ENCODE measurements around the gene IGBP1. TPM values are rescaled to one million over a fixed set of nuclear protein-coding genes. Genes with fewer than 3 reads are reported as not detected.
"Not testable (repeated sequence)": the region's sequence is repeated elsewhere in the genome, so short reads cannot be mapped to it uniquely, and the experiment has no call there.

Gene IGBP1
- total RNA-seq: 65.5 TPM
- 77.0 TPM for polyA plus RNA-seq

DNA sequence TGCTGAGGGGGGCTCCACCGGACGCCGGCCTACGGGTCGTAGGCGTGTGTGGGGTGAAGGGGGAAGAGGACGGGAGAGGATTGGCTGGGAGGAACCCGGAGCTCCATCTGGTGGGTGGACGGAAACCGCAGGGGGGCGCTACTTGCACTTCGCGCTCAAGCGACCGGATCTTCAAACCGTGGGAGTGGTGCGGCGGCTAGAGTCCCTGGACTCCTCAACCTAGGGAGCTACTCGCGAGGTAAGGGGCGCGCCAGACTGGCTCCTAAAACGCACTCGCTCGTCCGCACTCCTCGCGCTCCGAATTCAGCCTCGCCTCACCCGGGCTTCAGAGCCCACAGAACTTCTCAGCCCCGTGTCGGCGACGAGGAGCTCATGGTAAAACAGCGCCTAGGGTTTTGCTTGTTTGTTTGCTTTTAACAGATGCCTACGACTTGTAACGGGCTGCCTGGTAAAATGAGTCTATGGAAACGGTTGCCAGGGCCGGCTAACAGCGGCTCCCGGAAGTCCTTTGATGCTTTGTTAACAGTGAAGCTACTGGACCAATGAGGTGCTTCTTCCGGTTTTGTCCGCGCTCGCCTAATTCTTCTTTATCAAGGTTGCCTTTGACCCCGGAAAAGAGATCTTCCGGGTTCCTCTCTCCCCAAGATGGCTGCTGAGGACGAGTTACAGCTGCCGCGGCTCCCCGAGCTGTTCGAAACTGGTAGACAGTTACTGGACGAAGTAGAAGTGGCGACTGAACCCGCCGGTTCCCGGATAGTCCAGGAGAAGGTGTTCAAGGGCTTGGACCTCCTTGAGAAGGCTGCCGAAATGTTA, at the start of gene IGBP1:
IGBP1 (plus strand) TSS at position 145 of the 813 bp plus-strand sequence; CDS start at position 646, 501 bp downstream.
- peak within 1 kb of the TSS; percentile 71 for H3K27ac ChIP-seq (ENCODE audit: low read depth)
- peak; percentile 81 for DNase-seq (ENCODE audit: extremely low spot score)
- no peaks in the 10 kb centered on the region for H3K36me3 ChIP-seq (ENCODE audit: insufficient read depth)
- H3K4me1 ChIP-seq (ENCODE audit: insufficient read depth): no peaks in the 10 kb centered on the region
- peak within 1 kb of the TSS; percentile 64 for H3K4me3 ChIP-seq (ENCODE audit: low read depth, low read length)
- under 1% methylated on average over 59 of the region's 59 CpGs for WGBS

DNA sequence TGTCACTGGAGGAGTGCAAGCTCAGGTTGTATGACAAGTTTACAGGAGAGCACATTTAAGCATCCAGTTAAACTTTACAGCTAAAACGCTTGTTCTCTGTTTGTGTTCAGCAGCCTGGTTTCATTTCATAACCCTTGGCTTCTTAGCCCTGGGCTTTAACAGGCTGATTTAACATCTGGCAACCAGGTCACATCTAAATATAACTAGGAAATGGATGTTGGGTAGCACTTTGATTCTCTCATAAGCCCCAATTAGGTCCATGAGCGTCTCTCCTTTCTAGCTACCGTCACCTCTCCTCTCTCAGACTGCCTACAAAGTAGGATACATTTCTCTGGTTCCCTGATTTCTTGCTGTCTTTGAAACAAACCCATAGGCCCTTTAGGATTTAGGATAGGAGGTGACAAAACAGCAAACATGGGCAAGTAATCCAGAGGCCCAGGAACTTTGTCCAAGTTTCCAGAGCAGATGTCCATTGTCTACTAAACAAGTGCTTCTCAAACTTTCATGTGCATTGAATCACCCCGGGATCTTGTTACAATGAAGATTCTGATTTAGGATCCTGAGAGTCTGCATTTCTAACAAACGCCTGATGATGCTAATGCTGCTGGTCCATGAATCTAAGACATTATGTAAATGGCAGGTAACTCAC, 48.5 kb upstream of the IGBP1 start:
- Histone ChIP-seq H3K27ac (ENCODE audit: low read depth) (no peak overlapping the region), H3K36me3 (ENCODE audit: insufficient read depth) (no peaks in the 10 kb centered on the region), H3K4me3 (ENCODE audit: low read depth, low read length) (no peak overlapping the region), H3K4me1 (ENCODE audit: insufficient read depth) (no peaks in the 10 kb centered on the region)
- no peak for DNase-seq (ENCODE audit: extremely low spot score)
- 57% methylated on average over 5 of the region's 5 CpGs for WGBS

DNA sequence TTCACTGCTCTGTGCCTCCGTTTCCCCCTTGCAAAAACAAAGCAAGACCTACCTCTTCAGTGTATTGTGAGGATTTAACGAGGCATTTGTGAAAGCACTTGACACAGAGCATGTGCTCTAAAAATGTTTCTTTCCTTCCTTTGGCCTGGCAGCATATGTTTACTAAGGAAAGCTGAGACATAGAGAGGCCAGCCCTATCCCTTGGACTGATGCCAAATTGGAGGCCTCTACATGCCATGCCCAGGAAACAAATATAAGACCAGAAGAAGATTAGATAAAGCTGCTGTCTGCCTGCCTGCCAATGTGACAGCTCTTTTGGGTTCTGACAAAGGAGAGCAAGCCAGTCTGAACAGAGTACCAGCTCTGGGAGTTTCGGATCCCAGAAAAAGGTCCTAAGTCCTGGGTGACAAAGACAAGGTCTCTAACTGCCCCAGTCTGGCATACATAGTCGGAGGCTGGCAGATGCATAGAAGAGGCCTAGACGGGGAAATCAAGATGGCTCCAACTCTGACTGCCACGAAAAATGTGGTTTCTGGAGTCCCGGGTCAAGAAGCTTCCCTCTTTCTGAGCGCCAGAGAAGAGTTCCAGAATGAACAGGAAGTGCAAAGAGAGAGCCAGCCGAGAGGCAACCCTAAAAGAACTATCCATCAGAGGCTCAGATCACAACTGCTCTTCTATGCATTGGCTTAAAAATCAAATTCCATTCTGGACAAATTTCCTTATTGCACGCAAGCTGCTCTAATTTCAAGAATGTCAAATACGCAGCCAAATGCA, 45.2 kb upstream of the IGBP1 start:
- Histone ChIP-seq H3K36me3 (ENCODE audit: insufficient read depth) (no peaks in the 10 kb centered on the region), H3K4me1 (ENCODE audit: insufficient read depth) (no peaks in the 10 kb centered on the region), H3K4me3 (ENCODE audit: low read depth, low read length) (no peak overlapping the region), H3K27ac (ENCODE audit: low read depth) (no peak overlapping the region)
- DNase-seq (ENCODE audit: extremely low spot score): no peak
- WGBS: 30% methylated on average over 11 of the region's 11 CpGs

DNA sequence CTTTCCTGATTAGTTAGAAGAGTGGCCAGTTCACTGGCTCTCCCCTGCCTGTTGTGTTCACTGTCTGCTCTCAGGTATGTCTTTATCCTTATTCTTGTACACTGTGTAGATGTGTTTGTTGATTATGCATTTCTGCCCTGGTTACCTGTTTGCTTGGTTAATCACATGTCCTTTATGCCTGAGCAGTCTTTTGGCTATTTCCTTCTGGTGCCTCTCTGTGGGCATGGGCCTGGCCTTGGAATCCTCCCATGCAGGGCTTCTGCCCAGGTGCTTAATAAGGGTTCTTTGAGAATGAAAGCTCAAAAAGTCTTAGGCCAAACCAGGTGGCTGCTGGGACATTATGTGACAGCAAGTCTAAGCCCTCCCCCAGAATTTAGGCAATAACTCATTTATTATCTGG, 44.5 kb upstream of the IGBP1 start:
- Histone ChIP-seq H3K36me3 (ENCODE audit: insufficient read depth) (no peaks in the 10 kb centered on the region), H3K4me1 (ENCODE audit: insufficient read depth) (no peaks in the 10 kb centered on the region), H3K27ac (ENCODE audit: low read depth) (no peak overlapping the region), H3K4me3 (ENCODE audit: low read depth, low read length) (no peak overlapping the region)
- DNase-seq (ENCODE audit: extremely low spot score): no peak

DNA sequence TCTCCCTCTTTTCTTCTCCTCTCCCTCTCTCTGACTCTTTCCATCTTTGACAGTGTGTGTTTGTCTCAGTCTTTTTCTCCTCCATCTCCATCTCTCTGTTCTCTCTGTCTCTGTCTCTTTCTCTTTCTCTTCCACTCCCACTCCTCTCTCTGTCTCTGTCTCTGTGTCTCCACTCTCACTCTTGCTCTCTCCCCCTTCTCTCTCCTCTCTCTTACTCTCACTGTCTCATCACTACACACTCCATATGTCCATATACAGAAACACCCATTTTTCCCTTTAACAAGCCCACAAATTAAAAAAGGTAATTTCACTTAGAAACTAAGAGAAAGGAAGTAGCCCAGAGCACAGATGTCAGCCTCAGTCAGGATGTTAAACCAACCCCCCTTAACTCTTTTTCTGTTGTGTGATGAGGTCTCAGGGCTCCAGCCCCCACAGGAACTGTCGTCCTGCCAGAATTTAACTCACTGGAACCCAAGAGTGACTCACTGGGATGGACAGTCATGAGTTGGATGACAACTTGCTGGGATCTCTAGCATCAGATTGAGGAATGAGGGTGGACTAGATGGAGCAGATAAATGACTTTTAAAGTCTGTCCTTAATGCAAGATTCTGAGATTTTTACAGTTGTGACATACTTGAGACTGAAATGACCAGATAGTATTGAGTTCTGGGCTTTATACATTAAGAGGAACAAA, 43.5 kb upstream of the IGBP1 start:
- WGBS: 47% methylated on average over 1 of the region's 1 CpG
- no peak overlapping the region for H3K4me3 ChIP-seq (ENCODE audit: low read depth, low read length)
- no peak overlapping the region for H3K27ac ChIP-seq (ENCODE audit: low read depth)
- DNase-seq (ENCODE audit: extremely low spot score): no peak
- H3K36me3 ChIP-seq (ENCODE audit: insufficient read depth): no peaks in the 10 kb centered on the region
- H3K4me1 ChIP-seq (ENCODE audit: insufficient read depth): no peaks in the 10 kb centered on the region

DNA sequence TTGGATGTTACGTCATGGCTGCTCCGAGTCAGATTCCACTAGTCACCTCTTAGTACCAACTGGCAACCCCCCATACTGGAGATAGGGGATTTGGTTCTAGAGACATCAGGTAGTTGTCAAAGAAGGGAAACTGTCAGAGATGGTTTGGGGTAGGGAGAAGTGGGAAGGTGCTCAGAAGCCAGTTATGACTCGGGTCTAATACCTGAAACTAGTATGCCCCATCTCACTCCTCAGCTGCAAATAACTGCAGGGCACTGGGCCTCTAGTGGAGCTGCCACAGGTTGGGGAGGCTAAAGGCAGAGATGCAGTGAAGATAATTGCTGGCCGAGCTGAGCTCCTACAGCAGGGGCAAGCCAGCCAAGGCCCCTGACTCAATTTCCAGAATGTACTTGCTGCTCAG, 41.0 kb upstream of the IGBP1 start:
- no peak for DNase-seq (ENCODE audit: extremely low spot score)
- WGBS: 95% methylated on average over 4 of the region's 4 CpGs

DNA sequence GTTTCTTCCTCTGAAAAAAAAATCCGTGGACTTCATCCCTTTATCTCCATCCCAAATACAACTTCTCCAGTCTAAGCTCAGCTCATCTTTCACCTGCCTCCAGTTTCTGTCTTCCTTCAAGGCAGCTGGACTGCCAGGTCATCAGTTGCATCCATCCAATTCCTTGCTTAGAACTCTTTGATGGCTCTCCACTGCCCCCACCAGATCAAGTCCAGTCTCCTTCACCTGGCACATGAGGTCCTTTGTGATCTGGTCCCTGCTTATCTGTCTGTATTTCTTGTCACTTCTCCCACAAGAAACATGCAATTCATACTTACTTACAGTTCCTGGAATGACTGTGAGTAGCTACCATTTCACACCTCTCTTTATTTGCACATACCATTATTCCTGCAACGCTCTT, 37.2 kb upstream of the IGBP1 start:
- 70% methylated on average over 2 of the region's 2 CpGs for WGBS
- H3K36me3 ChIP-seq (ENCODE audit: insufficient read depth): no peaks in the 10 kb centered on the region
- no peak for DNase-seq (ENCODE audit: extremely low spot score)
- no peak overlapping the region for H3K27ac ChIP-seq (ENCODE audit: low read depth)
- no peak overlapping the region for H3K4me3 ChIP-seq (ENCODE audit: low read depth, low read length)
- H3K4me1 ChIP-seq (ENCODE audit: insufficient read depth): no peaks in the 10 kb centered on the region

More for the DNA sequence above, 41.0 kb upstream of the IGBP1 start:
- Histone ChIP-seq H3K4me1 (ENCODE audit: insufficient read depth) (no peaks in the 10 kb centered on the region), H3K27ac (ENCODE audit: low read depth) (no peak overlapping the region), H3K36me3 (ENCODE audit: insufficient read depth) (no peaks in the 10 kb centered on the region), H3K4me3 (ENCODE audit: low read depth, low read length) (no peak overlapping the region)

DNA sequence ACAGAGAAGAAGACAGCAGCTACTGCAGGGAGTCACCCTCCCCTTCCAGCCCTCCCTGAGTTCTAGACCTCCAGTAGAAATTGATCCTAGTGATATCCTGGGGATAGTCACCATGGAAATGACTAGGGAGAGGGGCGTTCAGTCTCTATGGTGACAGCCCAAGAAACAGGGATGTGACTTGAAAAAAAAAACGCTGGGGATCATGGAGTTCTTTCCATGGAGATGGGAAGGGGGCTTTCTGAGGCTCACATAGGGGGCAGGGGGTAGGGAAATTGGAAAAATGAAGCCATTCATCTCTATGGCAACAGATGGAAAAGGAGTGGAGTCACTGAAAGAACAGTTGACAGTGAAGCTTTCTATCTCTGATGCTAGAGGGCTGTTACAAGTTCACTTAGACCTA, 28.0 kb upstream of the IGBP1 start:
- H3K27ac ChIP-seq (ENCODE audit: low read depth): no peak overlapping the region
- H3K36me3 ChIP-seq (ENCODE audit: insufficient read depth): no peaks in the 10 kb centered on the region
- H3K4me3 ChIP-seq (ENCODE audit: low read depth, low read length): no peak overlapping the region
- H3K4me1 ChIP-seq (ENCODE audit: insufficient read depth): no peaks in the 10 kb centered on the region
- DNase-seq (ENCODE audit: extremely low spot score): no peak
- WGBS: 31% methylated on average over 2 of the region's 2 CpGs

DNA sequence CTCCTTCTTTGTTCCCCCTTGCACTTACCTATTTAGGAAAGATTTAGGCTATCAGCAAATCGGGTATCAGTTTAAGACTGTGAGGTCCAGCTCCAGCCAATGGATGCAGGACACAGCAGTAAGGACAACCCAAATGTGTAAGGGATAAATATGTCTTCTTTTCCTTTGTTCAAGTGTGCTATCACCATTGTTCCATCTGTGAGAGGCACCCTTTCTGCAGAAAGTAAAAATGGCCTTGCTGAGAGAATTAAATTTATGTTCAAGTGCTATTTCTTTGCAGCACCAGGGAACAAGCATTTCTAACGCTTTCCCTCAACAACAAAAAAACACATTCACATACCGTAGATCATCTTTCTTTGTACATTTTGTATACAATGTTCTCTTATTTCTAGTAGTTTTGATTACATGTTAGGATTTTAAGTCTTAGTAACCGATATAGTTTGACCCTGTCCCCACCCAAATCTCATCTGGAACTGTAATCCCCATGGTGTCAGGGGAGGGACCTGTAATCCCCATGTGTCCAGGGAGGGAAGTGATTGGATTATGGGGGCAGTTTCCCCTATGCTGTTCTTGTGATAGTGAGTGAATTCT, 21.7 kb upstream of the IGBP1 start:
- H3K4me1 ChIP-seq (ENCODE audit: insufficient read depth); H3K27ac ChIP-seq (ENCODE audit: low read depth); DNase-seq (ENCODE audit: extremely low spot score); H3K4me3 ChIP-seq (ENCODE audit: low read depth, low read length); H3K36me3 ChIP-seq (ENCODE audit: insufficient read depth): not testable (repeated sequence)
- 94% methylated on average over 4 of the region's 4 CpGs for WGBS

DNA sequence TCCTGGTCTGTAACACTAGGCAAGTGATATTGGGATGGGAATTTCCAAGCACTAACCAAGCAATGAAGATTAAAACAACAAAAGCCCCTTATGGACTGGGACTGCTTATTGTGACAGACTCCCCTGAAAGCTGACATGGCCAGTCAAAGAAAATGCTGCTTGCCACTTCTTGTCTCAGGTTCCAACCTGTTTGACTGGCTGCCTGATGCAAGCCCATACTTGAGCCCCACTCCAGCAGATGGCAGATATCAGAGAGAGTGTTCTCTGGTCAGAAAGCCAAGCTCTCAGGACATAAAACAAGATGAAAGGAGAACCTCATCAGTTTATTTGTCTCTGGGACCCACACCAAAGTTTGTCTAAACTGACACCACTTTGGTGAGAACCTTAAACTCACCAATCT, 15.5 kb upstream of the IGBP1 start:
- DNase-seq (ENCODE audit: extremely low spot score): no peak
- no peak overlapping the region for H3K4me3 ChIP-seq (ENCODE audit: low read depth, low read length)
- H3K36me3 ChIP-seq (ENCODE audit: insufficient read depth): no peaks in the 10 kb centered on the region

DNA sequence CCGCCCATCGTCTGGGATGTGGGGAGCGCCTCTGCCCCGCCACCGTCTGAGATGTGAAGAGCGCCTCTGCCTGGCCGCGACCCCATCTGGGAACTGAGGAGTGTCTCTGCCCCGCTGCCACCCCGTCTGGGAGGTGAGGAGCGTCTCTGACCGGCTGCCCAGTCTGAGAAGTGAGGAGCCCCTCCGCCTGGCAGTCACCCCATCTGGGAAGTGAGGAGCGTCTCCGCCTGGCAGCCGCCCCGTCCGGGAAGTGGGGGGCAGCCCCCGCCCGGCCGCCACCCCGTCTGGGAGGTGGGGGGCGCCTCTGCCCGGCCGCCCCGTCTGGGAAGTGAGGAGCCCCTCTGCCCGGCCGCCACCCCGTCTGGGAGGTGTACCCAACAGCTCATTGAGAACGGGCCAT, 10.2 kb upstream of the IGBP1 start:
- 98% methylated on average over 24 of the region's 30 CpGs for WGBS
- not testable (repeated sequence) for DNase-seq (ENCODE audit: extremely low spot score); H3K27ac ChIP-seq (ENCODE audit: low read depth); H3K4me1 ChIP-seq (ENCODE audit: insufficient read depth); H3K36me3 ChIP-seq (ENCODE audit: insufficient read depth); H3K4me3 ChIP-seq (ENCODE audit: low read depth, low read length)

More for the DNA sequence above, 15.5 kb upstream of the IGBP1 start:
- Histone ChIP-seq H3K27ac (ENCODE audit: low read depth) (no peak overlapping the region), H3K4me1 (ENCODE audit: insufficient read depth) (no peaks in the 10 kb centered on the region)

DNA sequence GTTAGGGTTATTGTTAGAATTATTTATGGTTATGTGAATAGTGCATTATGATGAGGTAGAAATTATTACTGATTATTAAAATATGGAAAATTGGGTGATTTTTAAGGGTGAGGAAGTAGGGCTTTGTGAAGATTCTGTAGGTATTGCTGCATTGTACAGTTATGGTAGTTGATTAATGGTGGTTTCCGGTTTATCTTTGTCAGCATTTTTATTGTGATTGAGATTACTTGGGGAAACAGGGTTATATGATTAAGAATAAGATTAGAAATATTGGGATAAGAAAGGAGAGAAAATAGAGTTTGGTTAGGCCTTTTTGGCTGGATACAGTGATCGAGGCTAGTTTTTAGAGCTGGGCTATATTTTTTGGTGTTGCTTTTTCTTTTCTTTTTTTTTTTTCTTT, 8.6 kb upstream of the IGBP1 start:
- WGBS: 82% methylated on average over 2 of the region's 2 CpGs
- H3K4me3 ChIP-seq (ENCODE audit: low read depth, low read length): no peak overlapping the region
- H3K27ac ChIP-seq (ENCODE audit: low read depth): no peak overlapping the region
- no peaks in the 10 kb centered on the region for H3K4me1 ChIP-seq (ENCODE audit: insufficient read depth)
- no peaks in the 10 kb centered on the region for H3K36me3 ChIP-seq (ENCODE audit: insufficient read depth)
- no peak for DNase-seq (ENCODE audit: extremely low spot score)

DNA sequence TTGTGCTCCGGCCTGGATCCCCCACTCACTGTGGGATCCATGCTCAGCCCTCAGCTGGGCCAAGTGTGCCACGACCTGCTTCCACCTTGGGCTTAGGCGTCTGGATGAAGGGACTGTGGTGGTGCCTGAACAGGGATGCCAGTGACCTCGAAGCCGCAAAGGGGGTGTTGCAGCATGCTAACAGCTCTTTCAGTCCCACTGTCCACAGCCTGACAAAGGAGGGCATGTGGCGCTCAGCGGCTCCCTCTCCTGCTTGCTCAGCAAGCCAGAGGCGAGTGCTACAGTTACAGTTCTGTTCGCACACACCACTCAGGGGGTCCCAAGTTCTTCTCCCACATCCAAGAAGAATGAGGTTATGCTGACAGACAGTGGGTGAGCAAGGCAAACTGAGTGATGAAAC, 5.2 kb upstream of the IGBP1 start:
- no peak for DNase-seq (ENCODE audit: extremely low spot score)
- Histone ChIP-seq H3K4me1 (ENCODE audit: insufficient read depth) (no peaks in the 10 kb centered on the region), H3K36me3 (ENCODE audit: insufficient read depth) (no peaks in the 10 kb centered on the region), H3K27ac (ENCODE audit: low read depth) (no peak overlapping the region), H3K4me3 (ENCODE audit: low read depth, low read length) (no peak overlapping the region)
- WGBS: 70% methylated on average over 9 of the region's 9 CpGs

All from urinary bladder (tissue), 4 donors.